K562 (cell line): ENCODE data around the gene TMEM45A. TPM values are rescaled to one million over a fixed set of nuclear protein-coding genes. Genes with fewer than 3 reads are reported as not detected.

Source experiments
- CHD2 ChIP-seq: IDR thresholded peaks from 2 replicates; pipeline ENCODE4 v1.6.1; 2011; ENCODE audit warnings: low read depth, low read length
- ESRRB ChIP-seq: fragments of 250-450 bp; sonication (Bioruptor Pico); IDR thresholded peaks from 2 replicates; pipeline ENCODE4 v1.5.0; 2020; ENCODE audit warnings: mild to moderate bottlenecking, moderate library complexity, borderline replicate concordance
- ETS2 ChIP-seq: IDR thresholded peaks from 2 replicates; pipeline ENCODE4 v1.6.1; 2016; ENCODE audit warnings: borderline replicate concordance, missing genetic modification characterization, mild to moderate bottlenecking, moderate library complexity, missing compliant biosample characterization; ENCODE audit not compliant: poor library complexity, severe bottlenecking
- FOXK2 ChIP-seq, 2 experiments: fragments of 450-650 bp; IDR thresholded peaks in 1 of 2; conservative IDR thresholded peaks in 1 of 2; 2 replicates each; pipeline ENCODE4 v1.6.1; 2016; ENCODE audit warnings: low read depth in 2 of 2, mild to moderate bottlenecking in 1 of 2
- HIVEP1 ChIP-seq: fragments of 250-450 bp; sonication (Bioruptor Pico); IDR thresholded peaks from 2 replicates; pipeline ENCODE4 v1.4.0; 2020; ENCODE audit warnings: mild to moderate bottlenecking
- L3MBTL2 ChIP-seq: fragments of 450-650 bp; IDR thresholded peaks from 2 replicates; pipeline ENCODE4 v1.6.1; 2016; ENCODE audit warnings: mild to moderate bottlenecking, moderate library complexity
- MAFK ChIP-seq: IDR thresholded peaks from 2 replicates; pipeline ENCODE4 v1.6.1; 2011; ENCODE audit warnings: low read length, improper control_type of control experiment
- NR1H2 ChIP-seq: sonication (generic); formaldehyde crosslinking; IDR thresholded peaks from 2 replicates; pipeline ENCODE4 v1.4.0; 2020; ENCODE audit warnings: mild to moderate bottlenecking, missing genetic modification reagents
- PHF8 ChIP-seq: fragments of 200-600 bp; sonication (generic); IDR thresholded peaks from 2 replicates; pipeline ENCODE4 v1.6.1; 2012; ENCODE audit warnings: mixed run types, mild to moderate bottlenecking, inconsistent platforms, low read length, moderate library complexity, borderline replicate concordance
- PPARD ChIP-seq: fragments of 250-450 bp; sonication (Bioruptor Pico); IDR thresholded peaks from 2 replicates; pipeline ENCODE4 v1.8.0; 2022; ENCODE audit warnings: inconsistent platforms, mild to moderate bottlenecking, moderate library complexity
- RBFOX2 ChIP-seq: fragments of 200-400 bp; formaldehyde crosslinking; IDR thresholded peaks from 2 replicates; pipeline ENCODE4 v1.6.1; 2017; ENCODE audit warnings: low read depth, mild to moderate bottlenecking, low read length, moderate library complexity
- RNF2 ChIP-seq: sonication (generic); IDR thresholded peaks from 2 replicates; pipeline ENCODE4 v1.6.1; 2016
- SIN3A ChIP-seq, 2 experiments: fragments of 150-350 bp in 1 of 2; IDR thresholded peaks; 2 replicates each; pipeline ENCODE4 v1.6.1; 2011 to 2016; ENCODE audit warnings: borderline replicate concordance in 2 of 2, low read depth in 2 of 2, low read length in 2 of 2, mild to moderate bottlenecking in 2 of 2, moderate library complexity in 2 of 2; ENCODE audit not compliant: control insufficient read depth in 1 of 2
- TAF7 ChIP-seq: fragments of 450-650 bp; IDR thresholded peaks from 2 replicates; pipeline ENCODE4 v1.6.1; 2016; ENCODE audit warnings: missing genetic modification characterization, missing compliant biosample characterization
- TCF3 ChIP-seq: sonication (generic); formaldehyde crosslinking; IDR thresholded peaks from 2 replicates; pipeline ENCODE4 v1.4.0; 2020; ENCODE audit warnings: mild to moderate bottlenecking, missing genetic modification reagents
- TCF7 ChIP-seq: sonication (generic); IDR thresholded peaks from 2 replicates; pipeline ENCODE4 v1.6.1; 2016; ENCODE audit warnings: antibody characterized with exemption, borderline replicate concordance
- TCF7L2 ChIP-seq: fragments of 150-350 bp; IDR thresholded peaks from 2 replicates; pipeline ENCODE4 v1.6.1; 2016; ENCODE audit warnings: low read depth, mild to moderate bottlenecking, low read length, moderate library complexity
- ZBTB1 ChIP-seq: sonication (generic); formaldehyde crosslinking; IDR thresholded peaks from 2 replicates; pipeline ENCODE4 v1.8.1; 2023; ENCODE audit warnings: missing genetic modification reagents, low read depth, mild to moderate bottlenecking, borderline replicate concordance
- ZNF121 ChIP-seq: sonication (generic); formaldehyde crosslinking; conservative IDR thresholded peaks from 2 replicates; pipeline ENCODE4 v1.8.0; 2022; ENCODE audit warnings: missing genetic modification reagents
- ZNF41 ChIP-seq: fragments of 250-450 bp; sonication (Bioruptor Pico); conservative IDR thresholded peaks from 2 replicates; pipeline ENCODE4 v1.4.0; 2020; ENCODE audit warnings: mild to moderate bottlenecking
- ZNF79 ChIP-seq: fragments of 250-450 bp; sonication (Bioruptor Pico); IDR thresholded peaks from 2 replicates; pipeline ENCODE4 v1.4.0; 2020; ENCODE audit warnings: low read depth, mild to moderate bottlenecking, moderate library complexity
- polyA plus RNA-seq, 8 experiments: library from polyadenylated mRNA; depleted of rRNA in 4 of 8; stranded (reverse) in 5 of 8; unstranded in 3 of 8; fragments of >200 nt; fragmentation: Nextera tagmentation in 2 of 8; fragmentation: Illumina TruSeq in 1 of 8; extraction: Ambion mirVana in 2 of 8; extraction: Trizol in 1 of 8; gene quantifications; 2 replicates each; pipeline versions ENCODE4 v1.2.1 to v1.2.3, GENCODE V29; 2011 to 2014; ENCODE audit warnings: inconsistent platforms in 1 of 8, missing spikeins in 1 of 8
- total RNA-seq, 7 experiments: library from RNA; depleted of rRNA in 6 of 7; stranded (reverse); fragments of >200 nt in 6 of 7; fragmentation: Illumina TruSeq in 2 of 7; extraction: Trizol in 2 of 7; gene quantifications; 2 replicates each; pipeline versions ENCODE4 v1.2.1 to v1.2.3, GENCODE V29; 2011 to 2021; ENCODE audit warnings: low replicate concordance in 1 of 7
- TF ChIP-seq, protein P1 (sequence below): fragments of 450-650 bp; IDR thresholded peaks from 2 replicates; pipeline ENCODE4 v1.7.1; 2018; ENCODE audit warnings: mild to moderate bottlenecking, low read depth; ENCODE audit not compliant: partially characterized antibody
- TF ChIP-seq, protein P2 (sequence below): fragments of 250-450 bp; sonication (Bioruptor Pico); IDR thresholded peaks from 2 replicates; pipeline ENCODE4 v1.4.0; 2020; ENCODE audit warnings: mild to moderate bottlenecking, moderate library complexity, borderline replicate concordance

Gene TMEM45A
- total and polyA plus RNA-seq, 9 of the 15 experiments (the other 6 are each of a cell fraction or from before 2014, with no cell fraction given) = 0.41 to 4.1 (median 0.95) TPM

DNA sequence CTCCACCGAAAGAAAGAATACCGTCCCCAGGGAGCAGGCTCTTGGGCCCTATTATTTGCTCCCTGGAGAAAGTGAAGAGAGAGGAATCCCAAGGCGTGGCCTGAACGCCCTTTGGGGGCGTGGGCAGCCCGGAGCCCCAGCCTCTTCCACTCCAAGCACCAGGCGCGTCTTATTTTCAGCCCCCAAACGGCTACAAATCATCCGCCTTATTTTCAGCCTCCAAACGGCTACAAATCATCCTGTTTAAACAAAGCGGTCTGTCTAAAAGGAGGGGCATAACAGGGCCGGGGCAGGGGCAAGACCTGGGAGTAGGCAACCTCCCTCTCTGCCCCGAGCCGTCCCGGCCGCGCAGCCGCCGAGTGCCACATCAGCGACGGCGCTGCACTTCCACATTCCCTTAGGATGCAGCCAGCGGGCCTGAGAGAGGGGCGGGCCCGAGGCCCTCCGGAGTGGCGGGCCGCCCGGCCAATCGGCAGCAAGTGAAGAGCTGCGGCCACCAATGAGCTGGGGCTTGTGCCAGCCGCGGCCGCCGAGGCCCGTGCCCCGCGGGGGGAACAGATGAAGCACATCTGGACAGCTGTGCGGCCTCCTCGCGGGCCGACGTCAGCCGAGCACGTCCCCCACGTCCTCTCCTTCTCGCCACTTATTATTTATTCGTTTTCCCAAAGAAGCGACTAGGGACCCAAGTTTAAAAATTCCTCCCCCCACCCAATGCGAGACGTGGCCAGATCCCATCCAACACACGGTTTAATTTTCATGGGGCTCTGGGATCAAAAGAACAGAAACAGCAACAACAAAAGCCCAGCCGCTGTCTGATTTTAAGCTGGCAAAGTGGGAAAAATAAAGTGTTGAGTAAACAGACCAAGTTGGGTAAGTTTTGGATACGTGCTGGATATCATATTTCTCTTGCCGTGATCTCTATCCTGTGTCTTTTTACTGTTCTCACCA is at the start of gene TMEM45A (continued):
- TF ChIP-seq NR1H2 (CRISPR knock-in tag) = no peak
- TF ChIP-seq ZNF79 (CRISPR knock-in tag) = no peak
- TF ChIP-seq TCF7L2 = no peak
- TF ChIP-seq TCF3 (CRISPR knock-in tag) = no peak
- peak; percentile 53; the same call in 1 of the 2 replicates for TF ChIP-seq L3MBTL2
- peak; percentile 21; the same call in 1 of the 2 replicates for TF ChIP-seq RNF2
- no peak for TF ChIP-seq HIVEP1 (CRISPR knock-in tag)
- no peak for TF ChIP-seq SIN3A (IDR thresholded peaks at IDR 0.05; ENCODE audit: borderline replicate concordance in 2 of 2, control insufficient read depth in 1 of 2, low read depth in 2 of 2, low read length in 2 of 2)
- TF ChIP-seq PHF8 = peak; percentile 60; the same call in 1 of the 2 replicates
- no peak for TF ChIP-seq ZNF41 (CRISPR knock-in tag)
- TF ChIP-seq, protein P1, sequence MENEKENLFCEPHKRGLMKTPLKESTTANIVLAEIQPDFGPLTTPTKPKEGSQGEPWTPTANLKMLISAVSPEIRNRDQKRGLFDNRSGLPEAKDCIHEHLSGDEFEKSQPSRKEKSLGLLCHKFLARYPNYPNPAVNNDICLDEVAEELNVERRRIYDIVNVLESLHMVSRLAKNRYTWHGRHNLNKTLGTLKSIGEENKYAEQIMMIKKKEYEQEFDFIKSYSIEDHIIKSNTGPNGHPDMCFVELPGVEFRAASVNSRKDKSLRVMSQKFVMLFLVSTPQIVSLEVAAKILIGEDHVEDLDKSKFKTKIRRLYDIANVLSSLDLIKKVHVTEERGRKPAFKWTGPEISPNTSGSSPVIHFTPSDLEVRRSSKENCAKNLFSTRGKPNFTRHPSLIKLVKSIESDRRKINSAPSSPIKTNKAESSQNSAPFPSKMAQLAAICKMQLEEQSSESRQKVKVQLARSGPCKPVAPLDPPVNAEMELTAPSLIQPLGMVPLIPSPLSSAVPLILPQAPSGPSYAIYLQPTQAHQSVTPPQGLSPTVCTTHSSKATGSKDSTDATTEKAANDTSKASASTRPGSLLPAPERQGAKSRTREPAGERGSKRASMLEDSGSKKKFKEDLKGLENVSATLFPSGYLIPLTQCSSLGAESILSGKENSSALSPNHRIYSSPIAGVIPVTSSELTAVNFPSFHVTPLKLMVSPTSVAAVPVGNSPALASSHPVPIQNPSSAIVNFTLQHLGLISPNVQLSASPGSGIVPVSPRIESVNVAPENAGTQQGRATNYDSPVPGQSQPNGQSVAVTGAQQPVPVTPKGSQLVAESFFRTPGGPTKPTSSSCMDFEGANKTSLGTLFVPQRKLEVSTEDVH = no peak
- TF ChIP-seq, protein P2, sequence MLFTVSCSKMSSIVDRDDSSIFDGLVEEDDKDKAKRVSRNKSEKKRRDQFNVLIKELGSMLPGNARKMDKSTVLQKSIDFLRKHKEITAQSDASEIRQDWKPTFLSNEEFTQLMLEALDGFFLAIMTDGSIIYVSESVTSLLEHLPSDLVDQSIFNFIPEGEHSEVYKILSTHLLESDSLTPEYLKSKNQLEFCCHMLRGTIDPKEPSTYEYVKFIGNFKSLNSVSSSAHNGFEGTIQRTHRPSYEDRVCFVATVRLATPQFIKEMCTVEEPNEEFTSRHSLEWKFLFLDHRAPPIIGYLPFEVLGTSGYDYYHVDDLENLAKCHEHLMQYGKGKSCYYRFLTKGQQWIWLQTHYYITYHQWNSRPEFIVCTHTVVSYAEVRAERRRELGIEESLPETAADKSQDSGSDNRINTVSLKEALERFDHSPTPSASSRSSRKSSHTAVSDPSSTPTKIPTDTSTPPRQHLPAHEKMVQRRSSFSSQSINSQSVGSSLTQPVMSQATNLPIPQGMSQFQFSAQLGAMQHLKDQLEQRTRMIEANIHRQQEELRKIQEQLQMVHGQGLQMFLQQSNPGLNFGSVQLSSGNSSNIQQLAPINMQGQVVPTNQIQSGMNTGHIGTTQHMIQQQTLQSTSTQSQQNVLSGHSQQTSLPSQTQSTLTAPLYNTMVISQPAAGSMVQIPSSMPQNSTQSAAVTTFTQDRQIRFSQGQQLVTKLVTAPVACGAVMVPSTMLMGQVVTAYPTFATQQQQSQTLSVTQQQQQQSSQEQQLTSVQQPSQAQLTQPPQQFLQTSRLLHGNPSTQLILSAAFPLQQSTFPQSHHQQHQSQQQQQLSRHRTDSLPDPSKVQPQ (CRISPR knock-in tag) = no peak
- TF ChIP-seq MAFK = no peak
- TF ChIP-seq RBFOX2 = peak; percentile 77
- no peak for TF ChIP-seq FOXK2 (conservative IDR thresholded peaks at IDR 0.05 in 1 of 2, IDR thresholded peaks at IDR 0.05 in 1 of 2; ENCODE audit: low read depth in 2 of 2)
- TF ChIP-seq ETS2 = no peak
- no peak for TF ChIP-seq PPARD (CRISPR knock-in tag)
- no peak for TF ChIP-seq ZBTB1
- TF ChIP-seq CHD2 = peak; percentile 85
- no peak for TF ChIP-seq TCF7
- no peak for TF ChIP-seq ESRRB
- TF ChIP-seq TAF7 (tag) = no peak
- no peak for TF ChIP-seq ZNF121 (CRISPR knock-in tag)
